Endothelial cell of umbilical vein (primary cell): ENCODE measurements around the gene HSPB1.

Source experiments
- EZH2 ChIP-seq: IDR thresholded peaks from 2 replicates; pipeline ENCODE4 v1.6.1; 2012; ENCODE audit warnings: borderline replicate concordance, low read depth, mild to moderate bottlenecking, moderate library complexity, low read length, inconsistent platforms; ENCODE audit not compliant: severe bottlenecking
- GATA2 ChIP-seq: IDR thresholded peaks from 2 replicates; pipeline ENCODE4 v1.7.0; 2011; ENCODE audit warnings: low read depth, mild to moderate bottlenecking, moderate library complexity, mixed read lengths, low read length; ENCODE audit not compliant: insufficient read length, insufficient read depth
- JUN ChIP-seq: IDR thresholded peaks from 2 replicates; pipeline ENCODE4 v1.6.1; 2011; ENCODE audit warnings: borderline replicate concordance, low read depth; ENCODE audit not compliant: insufficient read length, insufficient read depth
- POLR2A ChIP-seq: IDR thresholded peaks from 2 replicates; pipeline ENCODE4 v1.6.1; 2012; ENCODE audit warnings: low read depth, mild to moderate bottlenecking, control low read depth, low read length
- POLR2AphosphoS5 ChIP-seq: IDR thresholded peaks from 2 replicates; pipeline ENCODE4 v1.6.1; 2012; ENCODE audit warnings: low read depth, mild to moderate bottlenecking, control low read depth, low read length, moderate library complexity; ENCODE audit not compliant: insufficient read depth
- TF ChIP-seq, protein P1 (sequence below), 2 donors: IDR thresholded peaks; 1 replicate in 1 of 2; 2 replicates in 1 of 2; pipeline ENCODE4 v1.5.1; 2011; ENCODE audit warnings: low read length in 2 of 2, mild to moderate bottlenecking in 2 of 2, moderate library complexity in 2 of 2, control low read depth in 1 of 2, inconsistent platforms in 1 of 2, low read depth in 1 of 2; ENCODE audit not compliant: insufficient read depth in 1 of 2; ENCODE audit errors: extremely low read depth in 1 of 2
- TF ChIP-seq, protein P2 (sequence below): IDR thresholded peaks from 2 replicates; pipeline ENCODE4 v1.6.1; 2011; ENCODE audit not compliant: insufficient read depth, insufficient read length

DNA sequence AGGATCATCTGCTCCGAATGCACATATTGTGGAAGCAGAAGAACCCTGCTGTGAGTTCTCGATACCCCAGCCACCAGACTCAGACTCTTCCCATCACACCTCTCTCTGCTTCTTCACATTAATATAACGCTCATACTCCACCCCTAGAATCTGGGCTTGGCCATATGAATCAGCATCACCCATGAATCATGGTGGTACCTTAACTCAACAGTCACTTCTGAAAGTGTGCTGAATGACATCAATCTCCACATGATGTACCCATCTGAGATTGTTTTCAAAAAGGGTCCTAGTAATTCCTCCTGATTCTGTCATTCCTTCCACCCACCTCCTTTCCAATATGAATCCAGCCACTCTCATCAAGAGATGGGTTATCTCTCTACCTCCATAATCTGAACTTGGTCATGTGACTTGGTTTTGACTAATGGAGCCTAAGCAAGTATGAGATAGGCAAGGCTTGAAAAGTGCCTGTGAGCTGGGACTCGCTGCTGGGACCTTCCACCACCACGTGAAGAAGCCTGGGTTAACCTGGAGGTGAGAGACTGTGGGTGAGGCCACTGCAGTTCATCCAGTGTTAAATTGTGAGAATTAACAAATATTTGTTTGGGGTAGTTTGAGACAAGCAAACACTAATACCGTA is 40.9 kb downstream of the HSPB1 start:
- TF ChIP-seq, protein P1, sequence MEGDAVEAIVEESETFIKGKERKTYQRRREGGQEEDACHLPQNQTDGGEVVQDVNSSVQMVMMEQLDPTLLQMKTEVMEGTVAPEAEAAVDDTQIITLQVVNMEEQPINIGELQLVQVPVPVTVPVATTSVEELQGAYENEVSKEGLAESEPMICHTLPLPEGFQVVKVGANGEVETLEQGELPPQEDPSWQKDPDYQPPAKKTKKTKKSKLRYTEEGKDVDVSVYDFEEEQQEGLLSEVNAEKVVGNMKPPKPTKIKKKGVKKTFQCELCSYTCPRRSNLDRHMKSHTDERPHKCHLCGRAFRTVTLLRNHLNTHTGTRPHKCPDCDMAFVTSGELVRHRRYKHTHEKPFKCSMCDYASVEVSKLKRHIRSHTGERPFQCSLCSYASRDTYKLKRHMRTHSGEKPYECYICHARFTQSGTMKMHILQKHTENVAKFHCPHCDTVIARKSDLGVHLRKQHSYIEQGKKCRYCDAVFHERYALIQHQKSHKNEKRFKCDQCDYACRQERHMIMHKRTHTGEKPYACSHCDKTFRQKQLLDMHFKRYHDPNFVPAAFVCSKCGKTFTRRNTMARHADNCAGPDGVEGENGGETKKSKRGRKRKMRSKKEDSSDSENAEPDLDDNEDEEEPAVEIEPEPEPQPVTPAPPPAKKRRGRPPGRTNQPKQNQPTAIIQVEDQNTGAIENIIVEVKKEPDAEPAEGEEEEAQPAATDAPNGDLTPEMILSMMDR (IDR thresholded peaks at IDR 0.05; ENCODE audit: extremely low read depth in 1 of 2, insufficient read depth in 1 of 2, low read depth in 1 of 2, low read length in 2 of 2): no peak
- TF ChIP-seq POLR2AphosphoS5 (no peak), POLR2A (no peak), JUN (no peak), EZH2 (no peak), GATA2 (no peak)
- TF ChIP-seq, protein P2, sequence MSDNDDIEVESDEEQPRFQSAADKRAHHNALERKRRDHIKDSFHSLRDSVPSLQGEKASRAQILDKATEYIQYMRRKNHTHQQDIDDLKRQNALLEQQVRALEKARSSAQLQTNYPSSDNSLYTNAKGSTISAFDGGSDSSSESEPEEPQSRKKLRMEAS: no peak
